ENCODE results near the gene DYNC2H1.
"Not testable (repeated sequence)": the region's sequence is repeated elsewhere in the genome, so short reads cannot be mapped to it uniquely, and the experiment has no call there.

DYNC2H1 gene

DNA sequence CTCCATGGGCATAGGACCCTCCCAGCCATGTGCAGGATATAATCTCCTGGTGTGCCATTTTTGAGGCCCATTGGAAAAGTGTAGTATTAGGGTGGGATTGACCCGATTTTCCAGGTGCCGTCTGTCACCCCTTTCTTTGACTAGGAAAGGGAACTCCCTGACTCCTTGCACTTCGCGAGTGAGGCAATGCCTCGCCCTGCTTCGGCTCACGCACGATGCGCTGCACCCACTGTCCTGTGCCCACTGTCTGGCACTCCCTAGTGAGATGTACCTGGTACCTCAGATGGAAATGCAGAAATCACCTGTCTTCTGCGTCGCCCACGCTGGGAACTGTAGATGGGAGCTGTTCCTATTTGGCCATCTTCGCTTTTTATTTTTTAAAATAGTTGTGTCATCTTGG is 32.8 kb downstream of the DYNC2H1 start:
- H3K9me3 ChIP-seq (ENCODE audit: insufficient read depth, low read depth, low read length); H3K27ac ChIP-seq (ENCODE audit: low read length); H3K4me3 ChIP-seq (ENCODE audit: low read length); H3K4me1 ChIP-seq (ENCODE audit: insufficient read depth, low read length); H3K9ac ChIP-seq (ENCODE audit: low read depth, low read length); H3K27me3 ChIP-seq (ENCODE audit: insufficient read depth, low read length): not testable (repeated sequence)
- peaks cover 24% of the 10 kb centered on the region for H3K36me3 ChIP-seq (ENCODE audit: insufficient read depth, low read depth, low read length)

DNA sequence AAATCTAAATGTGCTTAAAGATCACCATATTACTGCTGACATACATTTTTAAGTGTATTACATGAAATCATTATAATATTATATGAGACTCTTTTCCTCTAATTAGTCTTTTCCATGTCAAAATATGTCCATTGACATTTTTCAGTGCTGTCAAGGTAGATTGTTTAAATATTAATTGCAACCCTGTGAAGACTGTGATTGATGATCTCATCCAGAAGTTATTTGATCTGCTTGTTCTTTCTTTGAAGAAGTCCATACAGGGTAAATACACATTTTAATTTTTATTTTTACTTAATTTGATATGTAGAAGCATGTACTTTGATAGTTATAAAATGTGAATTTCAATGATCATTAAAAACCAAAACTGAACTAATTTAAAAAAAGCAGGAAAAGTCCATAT is 38.4 kb downstream of the DYNC2H1 start:
- Histone ChIP-seq H3K9ac (ENCODE audit: low read depth, low read length) (no peak overlapping the region), H3K27ac (ENCODE audit: low read length) (no peak overlapping the region), H3K36me3 (ENCODE audit: insufficient read depth, low read depth, low read length) (peaks cover 36% of the 10 kb centered on the region), H3K9me3 (ENCODE audit: insufficient read depth, low read depth, low read length) (no peaks in the 10 kb centered on the region), H3K27me3 (ENCODE audit: insufficient read depth, low read length) (no peaks in the 10 kb centered on the region), H3K4me3 (ENCODE audit: low read length) (no peak overlapping the region), H3K4me1 (ENCODE audit: insufficient read depth, low read length) (no peaks in the 10 kb centered on the region)

DNA sequence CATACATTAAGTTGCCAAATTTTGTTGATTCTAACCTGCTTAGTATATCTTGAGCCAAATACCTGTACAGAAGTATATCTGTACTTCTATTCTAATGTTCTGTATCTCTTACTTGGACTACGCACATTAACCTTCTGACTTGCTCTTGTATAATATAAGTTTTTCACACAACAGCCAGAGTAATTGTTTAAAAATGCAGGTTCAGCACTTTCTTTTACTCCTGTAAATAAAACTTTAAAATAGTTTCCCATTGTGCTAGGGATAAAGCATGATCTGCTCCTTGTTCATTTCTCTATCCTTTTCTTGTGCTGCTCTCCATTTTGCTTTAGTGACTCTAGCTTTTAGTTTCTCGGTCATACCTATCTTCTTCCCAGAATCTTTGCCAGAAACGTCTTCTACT is 48.3 kb downstream of the DYNC2H1 start:
- Histone ChIP-seq H3K4me1 (ENCODE audit: insufficient read depth, low read length) (no peaks in the 10 kb centered on the region), H3K27ac (ENCODE audit: low read length) (no peak overlapping the region), H3K9ac (ENCODE audit: low read depth, low read length) (no peak overlapping the region), H3K4me3 (ENCODE audit: low read length) (no peak overlapping the region), H3K9me3 (ENCODE audit: insufficient read depth, low read depth, low read length) (no peaks in the 10 kb centered on the region), H3K36me3 (ENCODE audit: insufficient read depth, low read depth, low read length) (peaks cover 45% of the 10 kb centered on the region), H3K27me3 (ENCODE audit: insufficient read depth, low read length) (no peaks in the 10 kb centered on the region)

DNA sequence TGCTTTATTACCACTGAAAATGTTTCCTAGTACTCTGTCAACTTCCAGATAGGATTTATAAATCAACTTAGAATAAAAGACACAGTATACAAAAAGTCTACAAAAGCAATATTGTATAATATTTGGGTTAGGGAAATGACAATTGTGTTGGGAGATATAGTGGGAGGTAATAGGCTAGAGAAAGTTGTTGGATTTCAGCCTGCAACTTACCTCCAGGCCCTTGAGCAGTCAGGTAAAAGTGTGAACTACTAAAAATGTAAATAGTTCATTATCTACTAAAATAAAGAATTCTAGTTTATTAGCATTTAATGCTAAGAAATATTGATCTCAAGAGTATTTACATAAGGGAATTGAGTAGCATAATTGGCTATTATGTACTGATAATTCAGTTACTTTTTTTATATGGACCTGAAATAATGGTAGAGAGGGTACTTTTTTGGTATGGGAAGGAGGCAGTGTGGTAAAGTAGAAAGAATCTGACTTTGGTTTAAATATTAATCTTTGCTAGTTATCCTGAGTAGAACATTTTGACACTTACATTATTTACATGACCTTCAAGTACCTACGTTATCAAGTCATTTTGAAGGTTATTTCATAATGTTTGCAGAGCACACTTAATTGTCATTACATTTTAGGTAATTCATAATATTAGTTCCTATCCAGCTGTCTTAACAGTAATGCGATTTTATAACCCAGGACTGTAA is 55.0 kb downstream of the DYNC2H1 start:
- H3K27ac ChIP-seq (ENCODE audit: low read length), result no peak overlapping the region
- no peaks in the 10 kb centered on the region for H3K9me3 ChIP-seq (ENCODE audit: insufficient read depth, low read depth, low read length)
- no peak overlapping the region for H3K4me3 ChIP-seq (ENCODE audit: low read length)
- no peaks in the 10 kb centered on the region for H3K27me3 ChIP-seq (ENCODE audit: insufficient read depth, low read length)
- peaks cover 48% of the 10 kb centered on the region for H3K36me3 ChIP-seq (ENCODE audit: insufficient read depth, low read depth, low read length)
- no peak overlapping the region for H3K9ac ChIP-seq (ENCODE audit: low read depth, low read length)
- no peaks in the 10 kb centered on the region for H3K4me1 ChIP-seq (ENCODE audit: insufficient read depth, low read length)

DNA sequence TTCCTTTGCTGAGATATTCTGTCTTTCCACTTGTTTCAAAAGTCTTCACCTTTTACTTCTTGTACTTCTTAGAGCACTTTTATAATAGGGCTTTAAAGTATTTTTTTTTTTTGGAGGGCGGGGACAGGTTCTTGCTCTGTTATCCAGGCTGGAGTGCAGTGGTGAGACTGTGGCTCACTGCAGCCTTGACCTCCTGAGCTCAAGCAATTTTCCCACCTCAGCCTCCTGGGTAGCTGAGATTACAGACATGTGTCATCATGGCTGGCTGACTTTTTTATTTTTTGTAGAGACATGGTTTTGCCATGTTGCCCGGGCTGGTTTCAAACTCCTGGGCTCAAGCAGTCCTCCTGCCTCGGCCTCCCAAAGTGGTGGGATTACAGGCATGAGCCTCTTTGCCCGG is 57.9 kb downstream of the DYNC2H1 start:
- Histone ChIP-seq H3K4me1 (ENCODE audit: insufficient read depth, low read length) (no peaks in the 10 kb centered on the region), H3K27ac (ENCODE audit: low read length) (no peak overlapping the region), H3K36me3 (ENCODE audit: insufficient read depth, low read depth, low read length) (peaks cover 52% of the 10 kb centered on the region), H3K27me3 (ENCODE audit: insufficient read depth, low read length) (no peaks in the 10 kb centered on the region), H3K9ac (ENCODE audit: low read depth, low read length) (no peak overlapping the region), H3K9me3 (ENCODE audit: insufficient read depth, low read depth, low read length) (no peaks in the 10 kb centered on the region), H3K4me3 (ENCODE audit: low read length) (no peak overlapping the region)

DNA sequence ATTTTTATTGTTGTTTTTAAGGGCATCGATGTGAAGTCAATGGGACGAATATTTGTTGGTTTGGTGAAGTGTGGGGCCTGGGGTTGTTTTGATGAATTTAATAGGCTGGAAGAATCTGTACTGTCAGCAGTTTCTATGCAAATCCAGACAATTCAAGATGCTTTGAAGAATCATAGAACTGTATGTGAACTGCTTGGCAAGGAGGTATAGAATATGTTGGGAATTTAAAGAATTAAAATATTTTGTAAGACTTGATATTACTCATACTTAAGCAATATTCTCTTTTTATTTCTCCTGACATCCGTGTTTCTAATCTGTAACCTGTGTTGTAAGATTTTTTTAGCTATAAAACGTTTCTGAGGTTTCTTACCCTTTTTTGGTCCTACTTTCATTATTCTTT is 61.6 kb downstream of the DYNC2H1 start:
- H3K27me3 ChIP-seq (ENCODE audit: insufficient read depth, low read length), result no peaks in the 10 kb centered on the region
- no peak overlapping the region for H3K27ac ChIP-seq (ENCODE audit: low read length)
- H3K4me1 ChIP-seq (ENCODE audit: insufficient read depth, low read length), result no peaks in the 10 kb centered on the region
- no peak overlapping the region for H3K9ac ChIP-seq (ENCODE audit: low read depth, low read length)
- H3K9me3 ChIP-seq (ENCODE audit: insufficient read depth, low read depth, low read length), result no peaks in the 10 kb centered on the region
- peaks cover 46% of the 10 kb centered on the region for H3K36me3 ChIP-seq (ENCODE audit: insufficient read depth, low read depth, low read length)
- no peak overlapping the region for H3K4me3 ChIP-seq (ENCODE audit: low read length)

DNA sequence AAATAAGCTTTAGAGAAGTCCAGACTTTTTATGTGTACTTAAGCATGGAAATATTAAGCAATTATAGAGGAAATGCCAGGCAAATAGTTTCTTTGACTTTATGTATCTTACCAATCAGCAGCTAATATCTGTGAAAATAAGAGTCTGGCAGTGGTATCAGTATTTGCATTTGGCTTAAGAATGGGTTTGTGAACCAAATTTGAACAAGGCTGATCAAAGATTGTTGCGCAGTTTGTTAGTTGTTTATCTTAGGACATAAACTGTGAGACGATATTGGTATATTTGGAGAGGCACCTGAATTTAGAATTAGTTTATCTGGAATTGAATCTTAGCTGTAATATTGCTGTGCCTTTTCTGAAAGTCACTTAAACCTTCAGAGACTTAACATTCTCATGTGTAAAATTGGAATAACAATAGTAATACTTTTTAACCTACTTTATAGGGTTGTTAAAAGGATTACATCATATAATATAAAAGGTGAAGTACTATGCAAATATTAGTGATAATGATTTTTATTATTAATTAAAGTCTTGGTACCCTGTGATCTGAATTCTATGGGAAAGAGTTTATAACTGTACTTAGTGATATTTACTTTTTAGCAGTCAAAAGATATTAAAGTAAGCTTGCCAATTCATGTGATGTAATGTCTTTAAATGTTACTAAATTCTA is 66.4 kb downstream of the DYNC2H1 start:
- H3K27me3 ChIP-seq (ENCODE audit: insufficient read depth, low read length), result no peaks in the 10 kb centered on the region
- H3K27ac ChIP-seq (ENCODE audit: low read length), result no peak overlapping the region
- no peak overlapping the region for H3K9ac ChIP-seq (ENCODE audit: low read depth, low read length)
- no peak overlapping the region for H3K4me3 ChIP-seq (ENCODE audit: low read length)
- no peaks in the 10 kb centered on the region for H3K9me3 ChIP-seq (ENCODE audit: insufficient read depth, low read depth, low read length)
- peaks cover 26% of the 10 kb centered on the region; the same call in 1 of the 2 replicates for H3K36me3 ChIP-seq (ENCODE audit: insufficient read depth, low read depth, low read length)
- no peaks in the 10 kb centered on the region for H3K4me1 ChIP-seq (ENCODE audit: insufficient read depth, low read length)

DNA sequence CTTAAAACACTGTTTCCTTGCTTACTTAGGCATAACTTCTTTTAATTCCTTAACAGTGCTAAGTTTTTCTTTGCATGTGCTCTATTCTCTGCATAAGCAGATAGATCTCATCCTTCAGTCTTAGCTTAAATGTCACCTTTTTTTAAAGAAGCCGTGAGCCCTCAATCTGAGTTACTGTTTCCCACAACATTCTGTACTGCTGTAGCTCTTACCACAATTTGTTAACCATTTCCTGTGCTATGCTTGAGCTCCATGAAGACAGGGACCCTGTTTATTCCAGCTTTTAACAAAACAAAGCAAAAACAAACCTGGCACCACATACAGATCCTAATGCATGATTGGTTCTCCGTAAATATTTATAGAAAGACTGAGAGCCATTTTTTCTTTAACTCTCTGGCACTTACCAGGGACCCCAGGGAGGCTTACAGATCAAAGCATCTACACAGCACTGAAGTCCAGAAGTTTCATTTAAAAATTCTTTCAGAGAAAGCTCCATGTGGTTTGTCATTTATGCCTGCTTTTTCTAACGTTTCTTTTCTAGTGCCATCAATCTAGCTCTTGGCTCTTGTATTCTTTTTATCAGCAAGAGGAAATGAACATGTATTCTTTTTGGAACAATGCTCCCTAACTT is 74.9 kb downstream of the DYNC2H1 start:
- H3K9me3 ChIP-seq (ENCODE audit: insufficient read depth, low read depth, low read length), result no peaks in the 10 kb centered on the region
- H3K27ac ChIP-seq (ENCODE audit: low read length), result no peak overlapping the region
- H3K4me1 ChIP-seq (ENCODE audit: insufficient read depth, low read length), result peaks cover 3% of the 10 kb centered on the region; the same call in 1 of the 2 replicates
- no peak overlapping the region for H3K4me3 ChIP-seq (ENCODE audit: low read length)
- peaks cover 13% of the 10 kb centered on the region for H3K36me3 ChIP-seq (ENCODE audit: insufficient read depth, low read depth, low read length)
- no peaks in the 10 kb centered on the region for H3K27me3 ChIP-seq (ENCODE audit: insufficient read depth, low read length)
- no peak overlapping the region for H3K9ac ChIP-seq (ENCODE audit: low read depth, low read length)

DNA sequence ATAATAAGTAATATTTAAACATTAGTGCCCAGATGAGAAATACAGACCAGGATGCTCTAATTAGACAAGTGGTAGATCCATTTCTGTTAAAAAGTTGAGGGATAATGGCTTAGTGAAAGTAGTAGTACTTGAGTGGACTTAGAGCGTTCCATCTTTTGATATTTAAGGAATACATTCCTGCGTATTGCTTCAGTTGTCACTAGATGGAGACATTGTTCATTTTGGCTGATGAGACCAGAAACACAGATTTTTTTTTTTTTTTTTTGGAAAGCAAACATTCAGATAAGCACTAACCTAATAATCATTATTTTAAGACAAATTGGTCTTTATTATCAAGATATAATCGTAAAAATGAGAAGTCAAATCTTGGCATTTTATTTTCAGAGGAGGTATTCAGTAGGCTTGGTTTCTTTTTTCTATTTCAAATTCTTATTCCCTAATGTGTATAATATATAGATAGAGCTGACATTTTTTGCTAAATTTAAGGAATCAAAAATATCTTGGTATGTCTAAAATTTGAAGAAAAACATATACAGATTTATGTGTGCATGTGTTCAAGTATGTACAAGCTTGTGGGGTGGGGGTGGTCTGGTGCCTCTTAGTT is 92.9 kb downstream of the DYNC2H1 start:
- Histone ChIP-seq H3K36me3 (ENCODE audit: insufficient read depth, low read depth, low read length) (peaks cover 38% of the 10 kb centered on the region), H3K4me1 (ENCODE audit: insufficient read depth, low read length) (no peaks in the 10 kb centered on the region), H3K27ac (ENCODE audit: low read length) (no peak overlapping the region)

DNA sequence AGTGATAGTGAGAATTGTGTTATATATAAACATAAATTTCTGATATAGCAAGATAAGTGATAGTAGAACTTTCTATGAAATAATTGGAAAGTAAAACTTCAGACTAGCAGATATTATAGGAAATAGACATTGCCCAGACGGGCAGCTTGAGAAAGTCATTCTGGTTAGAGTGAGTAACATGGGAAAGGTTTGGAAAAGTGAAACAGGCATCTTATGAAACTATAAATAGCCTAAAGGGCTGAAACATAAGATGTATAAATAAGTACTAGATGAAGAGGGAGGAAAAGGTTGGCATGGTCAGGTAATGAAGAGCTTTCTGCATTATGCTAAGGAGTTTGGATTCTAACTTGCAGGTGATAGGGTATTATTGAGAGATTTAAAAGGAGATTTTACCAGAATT is 101.3 kb downstream of the DYNC2H1 start:
- Histone ChIP-seq H3K27ac (ENCODE audit: low read length) (no peak overlapping the region), H3K27me3 (ENCODE audit: insufficient read depth, low read length) (no peaks in the 10 kb centered on the region), H3K4me3 (ENCODE audit: low read length) (no peak overlapping the region), H3K4me1 (ENCODE audit: insufficient read depth, low read length) (no peaks in the 10 kb centered on the region), H3K36me3 (ENCODE audit: insufficient read depth, low read depth, low read length) (peaks cover 4% of the 10 kb centered on the region; the same call in 1 of the 2 replicates), H3K9ac (ENCODE audit: low read depth, low read length) (no peak overlapping the region), H3K9me3 (ENCODE audit: insufficient read depth, low read depth, low read length) (no peaks in the 10 kb centered on the region)

More for the DNA sequence above, 92.9 kb downstream of the DYNC2H1 start:
- Histone ChIP-seq H3K27me3 (ENCODE audit: insufficient read depth, low read length) (no peaks in the 10 kb centered on the region), H3K9me3 (ENCODE audit: insufficient read depth, low read depth, low read length) (no peaks in the 10 kb centered on the region), H3K4me3 (ENCODE audit: low read length) (no peak overlapping the region), H3K9ac (ENCODE audit: low read depth, low read length) (no peak overlapping the region)

DNA sequence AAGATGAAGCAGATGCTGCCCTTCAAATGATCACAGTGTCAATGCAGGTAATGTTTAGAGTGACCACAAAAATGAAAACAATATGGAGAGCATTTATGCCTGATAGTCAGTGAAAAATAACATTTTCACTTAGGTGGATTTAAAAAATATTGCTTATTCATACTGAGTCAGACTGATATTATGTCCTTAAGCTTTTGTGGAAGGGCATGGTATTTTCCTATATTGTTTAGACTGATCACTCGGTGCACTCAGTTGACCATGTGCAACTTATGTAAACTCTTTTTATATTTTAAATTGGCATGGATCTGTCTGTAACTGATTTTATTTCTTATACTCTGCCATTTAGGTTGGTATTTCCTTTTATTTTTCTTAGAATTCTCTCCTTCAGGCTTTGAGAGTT is 106.6 kb downstream of the DYNC2H1 start:
- no peaks in the 10 kb centered on the region for H3K36me3 ChIP-seq (ENCODE audit: insufficient read depth, low read depth, low read length)
- no peak overlapping the region for H3K27ac ChIP-seq (ENCODE audit: low read length)
- no peaks in the 10 kb centered on the region for H3K9me3 ChIP-seq (ENCODE audit: insufficient read depth, low read depth, low read length)
- H3K4me1 ChIP-seq (ENCODE audit: insufficient read depth, low read length), result no peaks in the 10 kb centered on the region
- no peak overlapping the region for H3K9ac ChIP-seq (ENCODE audit: low read depth, low read length)
- no peak overlapping the region for H3K4me3 ChIP-seq (ENCODE audit: low read length)
- H3K27me3 ChIP-seq (ENCODE audit: insufficient read depth, low read length), result no peaks in the 10 kb centered on the region
